ENCODE measurements around the gene PRKCG.

The PRKCG gene

DNA sequence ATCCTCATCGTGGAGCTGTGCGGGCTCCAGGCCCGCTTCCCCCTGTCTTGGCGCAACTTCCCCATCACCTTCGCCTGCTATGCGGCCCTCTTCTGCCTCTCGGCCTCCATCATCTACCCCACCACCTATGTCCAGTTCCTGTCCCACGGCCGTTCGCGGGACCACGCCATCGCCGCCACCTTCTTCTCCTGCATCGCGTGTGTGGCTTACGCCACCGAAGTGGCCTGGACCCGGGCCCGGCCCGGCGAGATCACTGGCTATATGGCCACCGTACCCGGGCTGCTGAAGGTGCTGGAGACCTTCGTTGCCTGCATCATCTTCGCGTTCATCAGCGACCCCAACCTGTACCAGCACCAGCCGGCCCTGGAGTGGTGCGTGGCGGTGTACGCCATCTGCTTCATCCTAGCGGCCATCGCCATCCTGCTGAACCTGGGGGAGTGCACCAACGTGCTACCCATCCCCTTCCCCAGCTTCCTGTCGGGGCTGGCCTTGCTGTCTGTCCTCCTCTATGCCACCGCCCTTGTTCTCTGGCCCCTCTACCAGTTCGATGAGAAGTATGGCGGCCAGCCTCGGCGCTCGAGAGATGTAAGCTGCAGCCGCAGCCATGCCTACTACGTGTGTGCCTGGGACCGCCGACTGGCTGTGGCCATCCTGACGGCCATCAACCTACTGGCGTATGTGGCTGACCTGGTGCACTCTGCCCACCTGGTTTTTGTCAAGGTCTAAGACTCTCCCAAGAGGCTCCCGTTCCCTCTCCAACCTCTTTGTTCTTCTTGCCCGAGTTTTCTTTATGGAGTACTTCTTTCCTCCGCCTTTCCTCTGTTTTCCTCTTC lies 8.0 kb upstream of the PRKCG start:
- TF ChIP-seq NFIC (IDR thresholded peaks at IDR 0.05) (no peak), EP300 (IDR thresholded peaks at IDR 0.05; ENCODE audit: borderline replicate concordance) (no peak), TEAD4 (IDR thresholded peaks at IDR 0.05) (no peak), YY1 (IDR thresholded peaks at IDR 0.05; ENCODE audit: low read depth) (no peak), TAF1 (IDR thresholded peaks at IDR 0.05; ENCODE audit: low read depth) (no peak), FOXM1 (IDR thresholded peaks at IDR 0.05; ENCODE audit: borderline replicate concordance, low read depth) (no peak), EGR1 (IDR thresholded peaks at IDR 0.05) (no peak), ZBTB7A (IDR thresholded peaks at IDR 0.05; ENCODE audit: low read depth) (no peak), CREB1 (IDR thresholded peaks at IDR 0.05; ENCODE audit: low read depth) (no peak), RAD21 (IDR thresholded peaks at IDR 0.05; ENCODE audit: low read depth) (no peak), CEBPB (IDR thresholded peaks at IDR 0.05) (no peak), TCF12 (IDR thresholded peaks at IDR 0.05; ENCODE audit: low read depth) (no peak)
- TF ChIP-seq, protein P1, sequence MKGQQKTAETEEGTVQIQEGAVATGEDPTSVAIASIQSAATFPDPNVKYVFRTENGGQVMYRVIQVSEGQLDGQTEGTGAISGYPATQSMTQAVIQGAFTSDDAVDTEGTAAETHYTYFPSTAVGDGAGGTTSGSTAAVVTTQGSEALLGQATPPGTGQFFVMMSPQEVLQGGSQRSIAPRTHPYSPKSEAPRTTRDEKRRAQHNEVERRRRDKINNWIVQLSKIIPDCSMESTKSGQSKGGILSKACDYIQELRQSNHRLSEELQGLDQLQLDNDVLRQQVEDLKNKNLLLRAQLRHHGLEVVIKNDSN (IDR thresholded peaks at IDR 0.05): no peak
- TF ChIP-seq, protein P2, sequence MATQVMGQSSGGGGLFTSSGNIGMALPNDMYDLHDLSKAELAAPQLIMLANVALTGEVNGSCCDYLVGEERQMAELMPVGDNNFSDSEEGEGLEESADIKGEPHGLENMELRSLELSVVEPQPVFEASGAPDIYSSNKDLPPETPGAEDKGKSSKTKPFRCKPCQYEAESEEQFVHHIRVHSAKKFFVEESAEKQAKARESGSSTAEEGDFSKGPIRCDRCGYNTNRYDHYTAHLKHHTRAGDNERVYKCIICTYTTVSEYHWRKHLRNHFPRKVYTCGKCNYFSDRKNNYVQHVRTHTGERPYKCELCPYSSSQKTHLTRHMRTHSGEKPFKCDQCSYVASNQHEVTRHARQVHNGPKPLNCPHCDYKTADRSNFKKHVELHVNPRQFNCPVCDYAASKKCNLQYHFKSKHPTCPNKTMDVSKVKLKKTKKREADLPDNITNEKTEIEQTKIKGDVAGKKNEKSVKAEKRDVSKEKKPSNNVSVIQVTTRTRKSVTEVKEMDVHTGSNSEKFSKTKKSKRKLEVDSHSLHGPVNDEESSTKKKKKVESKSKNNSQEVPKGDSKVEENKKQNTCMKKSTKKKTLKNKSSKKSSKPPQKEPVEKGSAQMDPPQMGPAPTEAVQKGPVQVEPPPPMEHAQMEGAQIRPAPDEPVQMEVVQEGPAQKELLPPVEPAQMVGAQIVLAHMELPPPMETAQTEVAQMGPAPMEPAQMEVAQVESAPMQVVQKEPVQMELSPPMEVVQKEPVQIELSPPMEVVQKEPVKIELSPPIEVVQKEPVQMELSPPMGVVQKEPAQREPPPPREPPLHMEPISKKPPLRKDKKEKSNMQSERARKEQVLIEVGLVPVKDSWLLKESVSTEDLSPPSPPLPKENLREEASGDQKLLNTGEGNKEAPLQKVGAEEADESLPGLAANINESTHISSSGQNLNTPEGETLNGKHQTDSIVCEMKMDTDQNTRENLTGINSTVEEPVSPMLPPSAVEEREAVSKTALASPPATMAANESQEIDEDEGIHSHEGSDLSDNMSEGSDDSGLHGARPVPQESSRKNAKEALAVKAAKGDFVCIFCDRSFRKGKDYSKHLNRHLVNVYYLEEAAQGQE (IDR thresholded peaks at IDR 0.05; ENCODE audit: low read depth): no peak
- TF ChIP-seq, protein P3, sequence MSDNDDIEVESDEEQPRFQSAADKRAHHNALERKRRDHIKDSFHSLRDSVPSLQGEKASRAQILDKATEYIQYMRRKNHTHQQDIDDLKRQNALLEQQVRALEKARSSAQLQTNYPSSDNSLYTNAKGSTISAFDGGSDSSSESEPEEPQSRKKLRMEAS (IDR thresholded peaks at IDR 0.05): no peak

DNA sequence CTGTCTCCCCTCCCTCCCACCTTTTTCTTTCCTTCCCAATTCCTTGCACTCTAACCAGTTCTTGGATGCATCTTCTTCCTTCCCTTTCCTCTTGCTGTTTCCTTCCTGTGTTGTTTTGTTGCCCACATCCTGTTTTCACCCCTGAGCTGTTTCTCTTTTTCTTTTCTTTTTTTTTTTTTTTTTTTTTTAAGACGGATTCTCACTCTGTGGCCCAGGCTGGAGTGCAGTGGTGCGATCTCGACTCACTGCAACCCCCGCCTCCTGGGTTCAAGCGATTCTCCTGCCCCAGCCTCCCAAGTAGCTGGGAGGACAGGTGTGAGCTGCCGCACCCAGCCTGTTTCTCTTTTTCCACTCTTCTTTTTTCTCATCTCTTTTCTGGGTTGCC lies 7.4 kb upstream of the PRKCG start:
- no peak for TF ChIP-seq FOXM1 (IDR thresholded peaks at IDR 0.05; ENCODE audit: borderline replicate concordance, low read depth)
- TF ChIP-seq, protein P2 (IDR thresholded peaks at IDR 0.05; ENCODE audit: low read depth): no peak

DNA sequence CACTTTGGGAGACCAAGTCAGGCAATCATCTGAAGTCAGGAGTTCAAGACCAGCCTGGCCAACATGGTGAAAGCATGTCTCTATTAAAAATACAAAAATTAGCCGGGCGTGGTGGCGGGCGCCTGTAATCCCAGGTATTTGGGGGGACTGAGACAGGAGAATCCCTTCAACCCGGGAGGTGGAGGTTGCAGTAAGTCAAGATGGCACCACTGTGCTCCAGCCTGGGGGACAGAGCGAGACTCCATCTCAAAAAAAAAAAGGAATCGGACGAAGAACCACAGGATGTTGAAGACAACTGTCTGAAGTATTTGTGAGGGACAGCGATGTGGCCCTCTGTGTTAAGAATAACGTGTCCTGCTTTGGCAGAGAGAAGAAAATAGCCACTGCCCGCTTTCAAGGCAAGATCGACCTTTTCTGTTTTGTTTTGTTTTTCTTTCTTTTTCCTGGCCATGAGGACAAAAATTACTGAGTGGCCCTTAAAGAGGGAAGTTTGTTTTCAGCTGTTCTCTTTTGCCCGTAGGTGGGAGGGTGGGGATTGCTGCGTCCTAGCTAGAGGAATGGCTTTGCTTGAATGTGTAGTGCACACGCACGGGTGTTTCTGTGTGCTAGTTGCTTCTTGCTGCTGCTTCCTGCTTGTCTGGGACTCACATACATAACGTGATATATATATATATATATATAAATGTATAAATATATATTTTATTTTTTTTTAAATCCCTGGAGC lies 6.2 kb upstream of the PRKCG start:
- no peak for TF ChIP-seq EGR1 (IDR thresholded peaks at IDR 0.05)
- no peak for TF ChIP-seq ZBTB7A (IDR thresholded peaks at IDR 0.05; ENCODE audit: low read depth)
- TF ChIP-seq NFIC (IDR thresholded peaks at IDR 0.05): no peak
- no peak for TF ChIP-seq CREB1 (IDR thresholded peaks at IDR 0.05; ENCODE audit: low read depth)
- no peak for TF ChIP-seq TEAD4 (IDR thresholded peaks at IDR 0.05)
- TF ChIP-seq, protein P2 (IDR thresholded peaks at IDR 0.05; ENCODE audit: low read depth): no peak
- TF ChIP-seq FOXM1 (IDR thresholded peaks at IDR 0.05; ENCODE audit: borderline replicate concordance, low read depth): no peak
- TF ChIP-seq, protein P1 (IDR thresholded peaks at IDR 0.05): no peak
- TF ChIP-seq, protein P3 (IDR thresholded peaks at IDR 0.05): no peak
- no peak for TF ChIP-seq YY1 (IDR thresholded peaks at IDR 0.05; ENCODE audit: low read depth)
- TF ChIP-seq CEBPB (IDR thresholded peaks at IDR 0.05): no peak
- TF ChIP-seq EP300 (IDR thresholded peaks at IDR 0.05; ENCODE audit: borderline replicate concordance): no peak
- no peak for TF ChIP-seq TCF12 (IDR thresholded peaks at IDR 0.05; ENCODE audit: low read depth)
- no peak for TF ChIP-seq RAD21 (IDR thresholded peaks at IDR 0.05; ENCODE audit: low read depth)
- TF ChIP-seq TAF1 (IDR thresholded peaks at IDR 0.05; ENCODE audit: low read depth): no peak

Measured in Ishikawa (cell line).